SK-N-SH treated with all-trans-retinoic acid at 6 μM for 48 hours (cell line): ENCODE results near the gene CREB3.

ENCODE experiments used
- ARNTL ChIP-seq: fragments of 450-650 bp; formaldehyde crosslinking; IDR thresholded peaks from 2 replicates; pipeline ENCODE4 v1.5.0; 2020; ENCODE audit warnings: low read depth, mild to moderate bottlenecking, moderate library complexity, borderline replicate concordance
- ESRRG ChIP-seq: fragments of 250-450 bp; sonication (Bioruptor Pico); IDR thresholded peaks from 2 replicates; pipeline ENCODE4 v1.6.1; 2021; ENCODE audit warnings: mild to moderate bottlenecking
- PATZ1 ChIP-seq: fragments of 250-450 bp; sonication (Bioruptor Pico); IDR thresholded peaks from 2 replicates; pipeline ENCODE4 v1.8.0; 2020; ENCODE audit warnings: mild to moderate bottlenecking, moderate library complexity, borderline replicate concordance
- SNAI2 ChIP-seq: fragments of 250-450 bp; sonication (Bioruptor Pico); IDR thresholded peaks from 2 replicates; pipeline ENCODE4 v1.5.0; 2020; ENCODE audit warnings: mild to moderate bottlenecking, moderate library complexity
- TCF4 ChIP-seq: fragments of 250-450 bp; sonication (Bioruptor Pico); IDR thresholded peaks from 2 replicates; pipeline ENCODE4 v1.8.0; 2021; ENCODE audit warnings: mild to moderate bottlenecking, moderate library complexity, borderline replicate concordance
- TSHZ2 ChIP-seq: fragments of 250-450 bp; sonication (Bioruptor Pico); IDR thresholded peaks from 2 replicates; pipeline ENCODE4 v1.5.0; 2020; ENCODE audit warnings: mild to moderate bottlenecking, moderate library complexity
- ZC3H10 ChIP-seq: fragments of 250-450 bp; sonication (Bioruptor Pico); IDR thresholded peaks from 2 replicates; pipeline ENCODE4 v1.5.1; 2021; ENCODE audit warnings: mild to moderate bottlenecking, moderate library complexity
- ZFP30 ChIP-seq: fragments of 450-650 bp; formaldehyde crosslinking; IDR thresholded peaks from 2 replicates; pipeline ENCODE4 v1.5.0; 2022; ENCODE audit warnings: mild to moderate bottlenecking, moderate library complexity
- ZNF565 ChIP-seq: fragments of 450-650 bp; formaldehyde crosslinking; conservative IDR thresholded peaks from 2 replicates; pipeline ENCODE4 v1.5.0; 2020; ENCODE audit warnings: low read depth, mild to moderate bottlenecking, moderate library complexity
- ZNF8 ChIP-seq: fragments of 450-650 bp; formaldehyde crosslinking; IDR thresholded peaks from 2 replicates; pipeline ENCODE4 v1.5.0; 2020; ENCODE audit warnings: mild to moderate bottlenecking, moderate library complexity

GRCh38 chr9:35749515-35750255, 17.2 kb downstream of the CREB3 start:
- TF ChIP-seq ESRRG (CRISPR knock-in tag) = no peak
- TF ChIP-seq PATZ1 = no peak
- no peak for TF ChIP-seq ZNF565 (CRISPR knock-in tag)
- no peak for TF ChIP-seq TSHZ2 (CRISPR knock-in tag)
- TF ChIP-seq ZFP30 = no peak
- TF ChIP-seq SNAI2 (CRISPR knock-in tag) = no peak
- TF ChIP-seq ZC3H10 (CRISPR knock-in tag) = no peak
- TF ChIP-seq TCF4 (CRISPR knock-in tag) = no peak
- no peak for TF ChIP-seq ZNF8 (CRISPR knock-in tag)
- no peak for TF ChIP-seq ARNTL (CRISPR knock-in tag)
